AG09309 (cell line): ENCODE data around the gene XRN2.

ENCODE experiments used
- DNase-seq: peaks from one replicate; pipeline ENCODE4 v3.0.0-alpha.2; 2010; ENCODE audit warnings: low read depth
- H3K4me3 ChIP-seq: 2 replicates; pipeline ENCODE4 v1.5.1; 2011; ENCODE audit warnings: mild to moderate bottlenecking, low read depth, low read length, moderate library complexity; ENCODE audit not compliant: control insufficient read depth
- CTCF ChIP-seq: IDR thresholded peaks from 2 replicates; pipeline ENCODE4 v1.5.1; 2011; ENCODE audit warnings: mild to moderate bottlenecking, low read depth, low read length, inconsistent platforms; ENCODE audit not compliant: insufficient read depth, control insufficient read depth; ENCODE audit errors: missing control alignments

The XRN2 gene

DNA sequence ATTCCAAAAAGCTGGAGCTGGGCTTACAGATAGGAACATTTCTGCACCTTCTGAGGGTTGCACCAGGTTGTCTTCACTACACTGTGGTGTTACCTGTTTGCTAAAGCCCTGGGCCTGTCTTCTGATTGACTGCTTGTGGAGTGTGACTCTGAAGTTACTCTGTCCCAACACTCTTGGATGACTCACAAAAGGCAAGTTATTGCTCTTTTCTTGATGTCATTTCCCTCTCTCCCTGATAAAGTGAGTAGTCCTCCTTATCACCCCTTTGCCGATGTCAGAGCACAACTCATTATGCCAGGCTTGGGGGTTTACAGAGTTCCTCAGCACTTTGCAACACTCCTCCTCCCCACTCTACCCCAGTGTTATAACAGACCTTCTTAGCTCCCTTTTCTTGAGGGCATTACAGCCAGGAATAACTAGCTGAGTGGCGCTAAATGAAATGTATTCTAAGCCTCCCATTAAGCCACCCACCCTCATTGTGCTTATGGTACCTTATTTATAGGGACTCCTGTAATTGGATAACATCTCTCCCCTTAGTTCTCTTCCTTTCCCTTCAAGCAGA is 130.3 kb downstream of the XRN2 start:
- no peak for TF ChIP-seq CTCF
- no peak for DNase-seq

DNA sequence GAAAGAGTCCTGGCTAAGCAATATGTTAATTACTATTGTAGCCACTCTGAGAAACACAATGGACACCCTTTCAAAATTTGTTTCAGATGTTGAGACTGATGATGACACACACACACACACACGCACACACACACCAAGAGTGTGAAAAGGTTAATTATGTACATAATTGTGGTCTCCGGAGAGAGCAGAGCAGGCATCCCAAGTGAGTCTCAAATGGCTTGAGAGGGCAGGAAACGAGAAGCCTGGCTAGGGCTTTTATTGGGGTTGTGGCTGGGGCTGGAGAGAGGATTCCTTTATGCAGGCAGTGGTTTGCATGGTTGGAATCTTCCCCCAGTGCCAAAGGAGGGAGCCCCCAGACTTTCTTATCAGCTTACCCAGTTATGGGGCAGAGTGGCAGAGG is 132.4 kb downstream of the XRN2 start:
- no peak for TF ChIP-seq CTCF
- H3K4me3 ChIP-seq: no peak overlapping the region
- no peak for DNase-seq

More for the DNA sequence above, 130.3 kb downstream of the XRN2 start:
- no peak overlapping the region for H3K4me3 ChIP-seq

GRCh38 chr20:21436205-21436604 is 133.1 kb downstream of the XRN2 start:
- no peak for TF ChIP-seq CTCF
- DNase-seq: peak; percentile 71
- H3K4me3 ChIP-seq: no peak overlapping the region

DNA sequence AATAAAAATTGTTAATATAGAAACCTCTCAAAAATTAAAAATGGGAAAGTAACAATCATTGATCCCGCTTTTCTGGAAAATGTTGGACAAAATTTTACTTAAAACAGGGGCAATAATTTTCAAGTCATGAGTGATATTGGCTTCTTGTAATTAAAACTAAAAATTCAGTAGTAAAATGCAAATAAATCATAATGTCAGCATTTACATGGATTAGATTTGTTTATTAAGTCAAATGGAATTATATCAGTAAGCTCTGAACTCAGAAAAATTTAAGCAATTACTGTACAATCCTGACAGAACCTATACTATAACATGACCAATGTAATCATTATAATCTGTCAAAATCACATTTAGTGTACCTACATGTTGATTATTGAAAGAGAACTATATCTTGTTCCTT is 134.1 kb downstream of the XRN2 start:
- DNase-seq: no peak
- H3K4me3 ChIP-seq: no peak overlapping the region
- TF ChIP-seq CTCF: no peak

DNA sequence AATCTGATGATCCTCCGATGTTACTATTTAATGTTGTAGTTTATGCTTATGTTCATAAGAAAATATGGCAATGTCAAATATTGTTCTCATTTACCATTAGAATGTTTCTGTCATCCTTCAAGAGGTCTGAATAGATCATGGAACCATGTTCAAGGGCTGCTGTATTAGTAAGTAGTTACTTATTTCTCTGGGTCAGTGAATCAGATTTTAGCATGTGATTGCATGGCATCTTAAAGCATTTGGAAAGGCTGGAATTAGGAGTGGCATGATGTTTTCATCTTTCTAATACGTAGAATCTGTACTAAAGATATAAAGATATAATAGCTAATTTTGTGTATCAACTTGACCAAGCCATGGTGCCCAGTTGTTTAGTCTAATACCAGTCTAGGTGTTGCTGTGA is 134.7 kb downstream of the XRN2 start:
- TF ChIP-seq CTCF: no peak
- H3K4me3 ChIP-seq: no peak overlapping the region
- DNase-seq: no peak
